HL-60 (cell line): ENCODE measurements around the gene SLC22A16.

Source experiments
- DNase-seq, 2 experiments: peaks; one replicate each; pipeline ENCODE4 v3.0.0-alpha.2; 2010 to 2020; ENCODE audit warnings: low read depth in 1 of 2, low spot score in 1 of 2
- H3K27ac ChIP-seq: fragments of 250-450 bp; sonication (Bioruptor Pico); replicated peaks from 2 replicates; pipeline ENCODE4 v1.5.1; 2020; ENCODE audit warnings: mild to moderate bottlenecking, moderate library complexity
- H3K27me3 ChIP-seq: fragments of 250-450 bp; sonication (Bioruptor Pico); 2 replicates; pipeline ENCODE4 v1.5.1; 2021; ENCODE audit warnings: mild to moderate bottlenecking, moderate library complexity; ENCODE audit not compliant: insufficient read depth, poor library complexity, severe bottlenecking
- H3K4me3 ChIP-seq: replicated peaks from 2 replicates; pipeline ENCODE4 v1.5.1; 2011; ENCODE audit warnings: mild to moderate bottlenecking, control low read depth, low read length; ENCODE audit not compliant: insufficient read depth
- GABPA ChIP-seq: IDR thresholded peaks from 2 replicates; pipeline ENCODE4 v1.6.1; 2012; ENCODE audit warnings: low read depth
- POLR2AphosphoS5 ChIP-seq: IDR thresholded peaks from 2 replicates; pipeline ENCODE4 v1.6.1; 2012; ENCODE audit warnings: low read depth
- SPI1 ChIP-seq: IDR thresholded peaks from 2 replicates; pipeline ENCODE4 v1.6.1; 2012; ENCODE audit warnings: low read depth, mild to moderate bottlenecking, borderline replicate concordance
- TF ChIP-seq, protein P1 (sequence below): IDR thresholded peaks from 2 replicates; pipeline ENCODE4 v1.6.1; 2012; ENCODE audit warnings: low read depth; ENCODE audit not compliant: insufficient replicate concordance
- TF ChIP-seq, protein P2 (sequence below): IDR thresholded peaks from one replicate; pipeline ENCODE4 v1.5.1; 2011; ENCODE audit warnings: low read length, control low read depth, inconsistent platforms; ENCODE audit not compliant: insufficient read depth

Gene SLC22A16

DNA sequence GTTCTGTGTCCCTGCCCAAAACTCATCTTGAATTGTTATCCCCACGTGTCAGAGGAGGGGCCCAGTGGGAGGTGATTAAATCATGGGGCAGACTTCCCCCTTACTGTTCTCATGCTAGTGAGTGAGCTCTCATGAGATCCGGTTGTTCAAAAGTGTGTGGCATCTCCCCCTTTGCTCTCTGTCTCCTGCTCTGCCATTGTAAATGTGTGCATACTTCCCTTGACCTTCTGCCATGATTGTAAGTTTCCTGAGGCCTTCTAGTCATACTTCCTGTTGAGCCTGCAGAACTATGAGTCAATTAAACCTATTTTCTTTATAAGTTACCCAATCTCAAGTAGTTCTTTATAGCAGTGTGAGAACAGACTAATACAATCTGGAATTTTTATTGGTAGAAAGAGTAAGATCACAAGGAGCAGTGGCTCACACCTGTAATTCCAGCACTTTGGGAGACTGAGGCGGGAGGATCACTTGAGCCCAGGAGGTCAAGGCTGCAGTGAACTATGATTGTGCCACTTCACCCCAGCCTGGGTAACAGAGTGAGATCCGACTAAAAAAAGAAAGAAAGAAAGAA is 47.1 kb upstream of the SLC22A16 start:
- no peak for DNase-seq
- H3K27me3 ChIP-seq, result no peaks in the 10 kb centered on the region
- no peak overlapping the region for H3K27ac ChIP-seq
- no peak for TF ChIP-seq GABPA
- TF ChIP-seq, protein P1, sequence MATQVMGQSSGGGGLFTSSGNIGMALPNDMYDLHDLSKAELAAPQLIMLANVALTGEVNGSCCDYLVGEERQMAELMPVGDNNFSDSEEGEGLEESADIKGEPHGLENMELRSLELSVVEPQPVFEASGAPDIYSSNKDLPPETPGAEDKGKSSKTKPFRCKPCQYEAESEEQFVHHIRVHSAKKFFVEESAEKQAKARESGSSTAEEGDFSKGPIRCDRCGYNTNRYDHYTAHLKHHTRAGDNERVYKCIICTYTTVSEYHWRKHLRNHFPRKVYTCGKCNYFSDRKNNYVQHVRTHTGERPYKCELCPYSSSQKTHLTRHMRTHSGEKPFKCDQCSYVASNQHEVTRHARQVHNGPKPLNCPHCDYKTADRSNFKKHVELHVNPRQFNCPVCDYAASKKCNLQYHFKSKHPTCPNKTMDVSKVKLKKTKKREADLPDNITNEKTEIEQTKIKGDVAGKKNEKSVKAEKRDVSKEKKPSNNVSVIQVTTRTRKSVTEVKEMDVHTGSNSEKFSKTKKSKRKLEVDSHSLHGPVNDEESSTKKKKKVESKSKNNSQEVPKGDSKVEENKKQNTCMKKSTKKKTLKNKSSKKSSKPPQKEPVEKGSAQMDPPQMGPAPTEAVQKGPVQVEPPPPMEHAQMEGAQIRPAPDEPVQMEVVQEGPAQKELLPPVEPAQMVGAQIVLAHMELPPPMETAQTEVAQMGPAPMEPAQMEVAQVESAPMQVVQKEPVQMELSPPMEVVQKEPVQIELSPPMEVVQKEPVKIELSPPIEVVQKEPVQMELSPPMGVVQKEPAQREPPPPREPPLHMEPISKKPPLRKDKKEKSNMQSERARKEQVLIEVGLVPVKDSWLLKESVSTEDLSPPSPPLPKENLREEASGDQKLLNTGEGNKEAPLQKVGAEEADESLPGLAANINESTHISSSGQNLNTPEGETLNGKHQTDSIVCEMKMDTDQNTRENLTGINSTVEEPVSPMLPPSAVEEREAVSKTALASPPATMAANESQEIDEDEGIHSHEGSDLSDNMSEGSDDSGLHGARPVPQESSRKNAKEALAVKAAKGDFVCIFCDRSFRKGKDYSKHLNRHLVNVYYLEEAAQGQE, result no peak
- TF ChIP-seq POLR2AphosphoS5, result no peak
- TF ChIP-seq, protein P2, sequence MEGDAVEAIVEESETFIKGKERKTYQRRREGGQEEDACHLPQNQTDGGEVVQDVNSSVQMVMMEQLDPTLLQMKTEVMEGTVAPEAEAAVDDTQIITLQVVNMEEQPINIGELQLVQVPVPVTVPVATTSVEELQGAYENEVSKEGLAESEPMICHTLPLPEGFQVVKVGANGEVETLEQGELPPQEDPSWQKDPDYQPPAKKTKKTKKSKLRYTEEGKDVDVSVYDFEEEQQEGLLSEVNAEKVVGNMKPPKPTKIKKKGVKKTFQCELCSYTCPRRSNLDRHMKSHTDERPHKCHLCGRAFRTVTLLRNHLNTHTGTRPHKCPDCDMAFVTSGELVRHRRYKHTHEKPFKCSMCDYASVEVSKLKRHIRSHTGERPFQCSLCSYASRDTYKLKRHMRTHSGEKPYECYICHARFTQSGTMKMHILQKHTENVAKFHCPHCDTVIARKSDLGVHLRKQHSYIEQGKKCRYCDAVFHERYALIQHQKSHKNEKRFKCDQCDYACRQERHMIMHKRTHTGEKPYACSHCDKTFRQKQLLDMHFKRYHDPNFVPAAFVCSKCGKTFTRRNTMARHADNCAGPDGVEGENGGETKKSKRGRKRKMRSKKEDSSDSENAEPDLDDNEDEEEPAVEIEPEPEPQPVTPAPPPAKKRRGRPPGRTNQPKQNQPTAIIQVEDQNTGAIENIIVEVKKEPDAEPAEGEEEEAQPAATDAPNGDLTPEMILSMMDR, result no peak
- TF ChIP-seq SPI1, result no peak
- H3K4me3 ChIP-seq, result no peak overlapping the region

DNA sequence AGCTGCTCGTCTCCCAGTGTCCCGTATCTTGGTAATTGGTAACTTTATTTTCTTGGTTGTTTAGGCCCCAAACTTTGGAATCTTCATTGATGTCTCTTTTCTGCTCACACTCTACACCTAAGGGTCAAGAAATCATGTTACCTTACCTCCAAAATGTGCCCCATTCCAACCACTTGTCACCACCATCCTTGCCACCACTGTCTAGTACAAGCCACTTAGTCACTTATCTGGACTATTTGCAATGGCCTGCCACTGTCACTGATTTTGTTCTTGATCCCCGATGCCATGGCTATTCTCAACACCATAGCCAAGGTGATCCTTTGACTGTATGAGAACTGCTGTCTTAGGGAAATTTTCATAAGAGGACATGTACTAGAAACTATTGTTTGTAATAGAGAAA is 46.0 kb upstream of the SLC22A16 start:
- no peak overlapping the region for H3K4me3 ChIP-seq
- no peaks in the 10 kb centered on the region for H3K27me3 ChIP-seq
- TF ChIP-seq, protein P1, result no peak
- no peak overlapping the region for H3K27ac ChIP-seq
- no peak for DNase-seq

DNA sequence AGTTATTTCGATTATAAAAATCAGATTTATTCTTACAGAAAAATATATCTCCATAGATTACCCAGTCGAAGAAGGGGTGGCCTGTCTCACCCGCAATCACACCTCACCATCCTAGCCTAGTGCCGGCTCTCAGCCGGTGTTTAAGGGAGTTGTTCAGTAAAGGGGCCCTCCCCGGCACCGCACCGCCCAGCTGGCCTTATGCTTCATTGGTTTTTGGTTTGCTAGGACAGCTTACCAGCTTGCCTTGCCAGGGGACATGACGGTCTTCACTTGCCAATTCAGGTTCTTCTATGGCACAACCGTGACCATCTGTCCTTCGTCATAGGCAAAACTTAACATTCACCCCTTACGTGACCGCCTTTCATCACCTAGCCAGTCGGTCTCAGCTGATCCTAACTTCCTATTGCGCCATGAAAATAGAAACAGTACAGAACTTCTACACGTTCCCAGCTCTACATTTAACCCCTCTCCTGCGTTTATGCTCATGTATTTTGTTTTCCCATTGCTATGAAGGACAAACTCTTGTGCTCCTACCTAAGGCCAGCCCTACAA is 44.7 kb upstream of the SLC22A16 start:
- DNase-seq, result peak in 1 of 2 experiments; percentile 25
- TF ChIP-seq GABPA (no peak), SPI1 (no peak), POLR2AphosphoS5 (no peak)
- TF ChIP-seq, protein P2, result no peak
- TF ChIP-seq, protein P1, result no peak
- H3K4me3 ChIP-seq, result no peak overlapping the region
- H3K27ac ChIP-seq, result no peak overlapping the region
- no peaks in the 10 kb centered on the region for H3K27me3 ChIP-seq
